Epithelial cell of esophagus (primary cell): ENCODE results near the gene CAMKMT.
A peak's percentile ranks its signal among the peaks of the same experiment; 100 is the strongest.

Experiments
- DNase-seq: peaks from one replicate; pipeline ENCODE4 v3.0.0; 2010; ENCODE audit warnings: low read depth
- H3K4me3 ChIP-seq: 2 replicates; pipeline ENCODE4 v1.5.1; 2011; ENCODE audit warnings: mild to moderate bottlenecking, low read length, control low read depth
- TF ChIP-seq, protein P1 (sequence below): IDR thresholded peaks from 2 replicates; pipeline ENCODE4 v1.5.1; 2011; ENCODE audit warnings: low read depth, mild to moderate bottlenecking, low read length, control low read depth, inconsistent platforms; ENCODE audit not compliant: insufficient read depth; ENCODE audit errors: missing control alignments

Gene CAMKMT

DNA sequence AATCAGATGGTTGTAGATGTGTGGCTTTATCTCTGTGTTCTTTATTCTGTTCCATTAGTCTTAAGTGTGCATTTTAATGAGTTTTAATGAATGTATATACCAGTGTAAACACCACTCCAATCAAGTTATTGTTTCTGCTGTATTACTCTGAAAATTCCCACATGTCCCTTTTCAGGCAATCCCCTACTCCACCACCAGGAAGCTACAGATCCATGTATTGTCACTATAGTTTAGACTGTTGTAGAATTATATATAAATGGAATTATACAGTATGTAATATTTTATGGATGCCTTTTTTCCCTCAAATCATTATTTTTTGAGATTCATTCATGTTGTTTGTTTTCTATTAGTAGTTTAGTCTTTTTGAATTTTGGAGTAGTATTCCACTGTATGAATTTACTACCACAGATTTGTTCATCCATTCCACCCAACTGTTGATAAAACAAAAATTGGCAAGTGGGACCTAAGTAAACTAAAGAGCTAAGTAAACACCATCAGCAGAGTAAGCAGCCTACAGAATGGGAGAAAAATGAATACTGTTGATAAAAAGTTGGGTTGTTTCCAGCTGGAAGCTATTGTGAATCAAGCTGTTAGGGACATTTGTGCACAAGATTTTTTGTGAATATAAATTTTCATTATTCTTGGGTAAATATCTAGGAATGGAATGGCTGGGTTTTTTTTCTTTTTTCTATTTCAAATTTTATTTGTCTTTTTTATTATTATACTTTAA lies 262.0 kb downstream of the CAMKMT start:
- no peak for DNase-seq
- no peak overlapping the region for H3K4me3 ChIP-seq
- TF ChIP-seq, protein P1, sequence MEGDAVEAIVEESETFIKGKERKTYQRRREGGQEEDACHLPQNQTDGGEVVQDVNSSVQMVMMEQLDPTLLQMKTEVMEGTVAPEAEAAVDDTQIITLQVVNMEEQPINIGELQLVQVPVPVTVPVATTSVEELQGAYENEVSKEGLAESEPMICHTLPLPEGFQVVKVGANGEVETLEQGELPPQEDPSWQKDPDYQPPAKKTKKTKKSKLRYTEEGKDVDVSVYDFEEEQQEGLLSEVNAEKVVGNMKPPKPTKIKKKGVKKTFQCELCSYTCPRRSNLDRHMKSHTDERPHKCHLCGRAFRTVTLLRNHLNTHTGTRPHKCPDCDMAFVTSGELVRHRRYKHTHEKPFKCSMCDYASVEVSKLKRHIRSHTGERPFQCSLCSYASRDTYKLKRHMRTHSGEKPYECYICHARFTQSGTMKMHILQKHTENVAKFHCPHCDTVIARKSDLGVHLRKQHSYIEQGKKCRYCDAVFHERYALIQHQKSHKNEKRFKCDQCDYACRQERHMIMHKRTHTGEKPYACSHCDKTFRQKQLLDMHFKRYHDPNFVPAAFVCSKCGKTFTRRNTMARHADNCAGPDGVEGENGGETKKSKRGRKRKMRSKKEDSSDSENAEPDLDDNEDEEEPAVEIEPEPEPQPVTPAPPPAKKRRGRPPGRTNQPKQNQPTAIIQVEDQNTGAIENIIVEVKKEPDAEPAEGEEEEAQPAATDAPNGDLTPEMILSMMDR = peak; percentile 7

DNA sequence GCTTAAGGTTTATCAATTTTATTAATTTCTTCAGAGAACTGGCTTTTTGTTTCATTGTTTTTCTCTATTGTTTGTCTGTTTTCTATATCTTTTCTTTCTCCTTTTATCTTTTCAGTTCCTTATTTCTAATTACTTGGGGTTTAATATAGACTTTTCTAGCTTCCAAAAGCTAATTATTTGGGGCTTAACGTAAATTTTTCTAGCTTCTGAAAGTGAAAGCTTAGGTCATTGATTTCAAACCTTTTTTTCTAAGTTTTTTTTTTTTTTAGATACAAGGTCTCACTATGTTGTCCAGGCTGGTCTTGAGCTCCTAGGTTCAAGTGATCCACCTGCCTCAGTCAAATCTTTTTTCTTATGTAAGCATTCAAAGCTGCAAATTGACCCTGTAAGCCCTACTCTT lies 266.6 kb downstream of the CAMKMT start:
- TF ChIP-seq, protein P1 = no peak
- no peak overlapping the region for H3K4me3 ChIP-seq
- DNase-seq = no peak

DNA sequence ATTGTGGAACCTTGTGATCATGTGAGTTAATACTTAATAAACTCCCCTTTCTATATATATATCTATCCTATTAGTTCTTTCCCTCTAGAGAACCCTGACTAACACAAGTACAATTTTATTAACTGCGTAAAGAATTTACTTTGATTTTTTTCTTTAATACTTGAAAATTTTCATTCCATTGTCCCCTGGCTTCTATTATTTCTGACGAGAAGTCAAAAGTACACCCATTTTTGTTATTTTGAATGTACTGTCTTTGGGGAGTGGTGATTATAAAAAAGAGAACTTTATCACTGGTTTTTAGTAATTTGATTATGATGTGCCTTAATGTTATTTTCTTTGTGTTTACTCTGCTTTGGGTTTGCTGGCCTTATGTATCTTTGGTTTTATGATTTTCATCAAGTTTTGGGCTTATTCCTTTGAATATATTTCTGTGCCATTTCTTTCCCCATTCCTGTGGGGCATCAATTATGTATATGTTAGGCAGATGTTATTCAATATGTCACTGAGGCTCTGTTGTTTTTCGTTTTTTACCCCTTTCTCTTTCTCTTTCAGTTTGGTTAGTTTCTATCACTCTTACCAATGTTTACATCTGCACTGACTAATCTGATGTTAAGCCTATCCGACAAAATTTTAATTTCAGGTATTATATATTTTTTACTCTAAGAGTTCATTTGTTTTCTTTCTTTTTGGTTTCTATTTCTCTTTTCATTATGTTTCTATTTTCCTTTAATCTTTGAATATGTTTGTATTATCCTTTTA lies 271.4 kb downstream of the CAMKMT start:
- TF ChIP-seq, protein P1 = no peak
- DNase-seq = no peak
- H3K4me3 ChIP-seq = no peak overlapping the region

DNA sequence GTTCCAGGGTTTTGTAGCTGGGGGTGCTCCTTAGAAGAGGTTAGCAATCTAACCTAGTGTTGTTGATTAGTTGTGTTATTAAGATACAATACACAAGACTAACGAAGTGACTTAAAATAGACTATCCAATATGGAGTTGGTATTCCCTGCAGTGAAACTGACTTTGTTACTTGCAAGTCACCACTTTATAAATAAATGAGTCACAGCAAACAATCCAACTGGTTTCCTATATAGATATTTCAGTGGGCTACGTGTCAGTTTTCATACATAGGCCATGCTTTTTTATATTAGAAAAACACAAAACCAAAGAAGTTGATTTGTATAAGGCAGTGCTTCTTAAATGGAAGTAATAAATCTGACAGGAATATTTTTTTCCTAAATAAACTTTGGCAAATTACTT lies 274.0 kb downstream of the CAMKMT start:
- no peak overlapping the region for H3K4me3 ChIP-seq
- DNase-seq = peak; percentile 13
- TF ChIP-seq, protein P1 = no peak

GRCh38 chr2:44638649-44639048 lies 276.9 kb downstream of the CAMKMT start:
- TF ChIP-seq, protein P1 = no peak
- no peak for DNase-seq
- H3K4me3 ChIP-seq = no peak overlapping the region

GRCh38 chr2:44639399-44639798 lies 277.7 kb downstream of the CAMKMT start:
- TF ChIP-seq, protein P1 = no peak
- no peak for DNase-seq

More at GRCh38 chr2:44639399-44639798, 277.7 kb downstream of the CAMKMT start:
- H3K4me3 ChIP-seq = no peak overlapping the region
